Activated naive CD4-positive, alpha-beta T cell treated with anti-CD3 and anti-CD28 coated beads, Interleukin-2, amount 50 U/mL, for 24 hours (primary cell): ENCODE data around the gene RPP21.

Source experiments
- H3K27ac Mint-ChIP-seq: one replicate; pipeline ENCODE4 v1.8.0; 2021; ENCODE audit warnings: mild to moderate bottlenecking, mixed read lengths
- H3K27me3 Mint-ChIP-seq: one replicate; pipeline ENCODE4 v1.8.0; 2021; ENCODE audit warnings: mixed read lengths
- H3K36me3 Mint-ChIP-seq: one replicate; pipeline ENCODE4 v1.8.0; 2021; ENCODE audit warnings: mixed read lengths
- H3K4me1 Mint-ChIP-seq: one replicate; pipeline ENCODE4 v1.8.0; 2021; ENCODE audit warnings: mixed read lengths
- H3K4me3 Mint-ChIP-seq: one replicate; pipeline ENCODE4 v1.8.0; 2021; ENCODE audit warnings: mild to moderate bottlenecking, mixed read lengths
- H3K9me3 Mint-ChIP-seq: one replicate; pipeline ENCODE4 v1.8.0; 2021; ENCODE audit warnings: mixed read lengths

RPP21 gene

GRCh38 chr6:30325150-30325872 lies 19.6 kb upstream of the RPP21 start:
- no peaks in the 10 kb centered on the region for H3K9me3 Mint-ChIP-seq
- peak overlapping the region; percentile 96 for H3K4me3 Mint-ChIP-seq
- H3K27me3 Mint-ChIP-seq, result no peaks in the 10 kb centered on the region
- peak overlapping the region; percentile 96 for H3K27ac Mint-ChIP-seq
- peaks cover 77% of the 10 kb centered on the region for H3K4me1 Mint-ChIP-seq
- peaks cover 24% of the 10 kb centered on the region for H3K36me3 Mint-ChIP-seq

DNA sequence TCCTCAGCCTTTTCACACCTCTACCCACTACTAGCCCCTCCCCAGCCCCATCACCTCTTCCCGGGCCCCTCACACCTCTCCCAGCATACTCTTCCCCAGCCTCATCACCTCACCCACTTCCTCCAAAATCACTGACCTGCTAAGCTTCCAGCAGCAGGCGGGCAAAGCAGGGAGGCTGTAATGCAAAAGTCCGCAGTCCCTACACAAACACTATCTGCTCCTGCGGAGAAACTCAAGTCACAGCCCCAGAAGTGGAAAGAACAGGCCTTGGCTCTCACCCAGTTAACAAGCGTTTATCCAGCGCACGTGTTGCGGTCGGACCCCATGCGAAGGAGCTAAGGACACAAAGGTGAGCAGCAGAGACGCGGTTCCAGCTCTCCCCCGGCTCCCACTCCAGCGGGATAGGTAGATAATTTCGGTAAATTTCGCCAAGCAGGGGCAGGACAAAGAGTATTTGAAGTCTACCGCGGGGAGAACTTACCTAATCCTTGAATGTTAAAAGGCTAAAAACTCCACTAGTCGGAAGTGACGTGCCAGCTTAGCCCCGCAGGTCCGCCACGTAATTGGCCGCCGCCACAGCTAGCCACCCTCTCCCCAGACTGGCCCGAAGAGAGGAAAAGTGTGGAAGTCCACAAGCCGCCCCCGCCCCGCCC lies 19.0 kb upstream of the RPP21 start:
- Mint-ChIP-seq H3K4me1 (peaks cover 70% of the 10 kb centered on the region), H3K9me3 (no peaks in the 10 kb centered on the region), H3K27me3 (no peaks in the 10 kb centered on the region), H3K27ac (peak overlapping the region; percentile 96), H3K4me3 (peak overlapping the region; percentile 96), H3K36me3 (peaks cover 22% of the 10 kb centered on the region)

GRCh38 chr6:30326526-30327231 lies 18.3 kb upstream of the RPP21 start, which contains the start of gene TRIM39:
TRIM39 (plus strand) TSS chr6:30326927; CDS start chr6:30329318, 2,391 bp downstream.
- Mint-ChIP-seq H3K27ac (peak within 1 kb of the TSS; percentile 96), H3K36me3 (peaks cover 20% of the 10 kb centered on the region), H3K4me1 (peaks cover 64% of the 10 kb centered on the region), H3K4me3 (peak within 1 kb of the TSS; percentile 96), H3K27me3 (no peaks in the 10 kb centered on the region), H3K9me3 (no peaks in the 10 kb centered on the region)

DNA sequence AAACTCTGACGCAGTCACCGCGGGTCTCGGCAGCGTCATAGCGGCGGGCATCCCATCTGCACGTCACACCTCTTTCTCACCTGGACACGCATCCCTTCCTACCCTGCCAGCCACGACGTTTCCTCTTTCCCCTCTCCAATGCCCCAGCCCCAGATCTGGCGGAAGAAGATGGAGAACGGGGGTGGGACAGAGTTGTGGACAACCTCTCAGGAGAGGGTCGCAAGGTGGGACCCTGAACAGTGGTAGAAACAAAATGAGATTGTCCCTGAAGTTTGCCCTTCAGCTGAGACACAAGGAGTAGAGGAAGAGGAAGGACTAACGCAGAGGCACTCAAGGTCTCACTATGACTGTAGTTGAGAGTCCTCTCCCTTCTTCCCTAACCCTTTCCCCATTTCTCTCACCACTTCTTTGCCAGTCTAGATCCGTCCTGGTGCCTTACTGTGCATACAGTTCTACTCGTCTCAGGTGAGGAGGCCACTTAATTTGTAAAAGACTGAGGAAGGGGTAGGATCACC lies 17.7 kb upstream of the RPP21 start:
- H3K4me1 Mint-ChIP-seq, result peaks cover 57% of the 10 kb centered on the region
- H3K4me3 Mint-ChIP-seq, result peak overlapping the region; percentile 96
- H3K9me3 Mint-ChIP-seq, result no peaks in the 10 kb centered on the region
- no peaks in the 10 kb centered on the region for H3K27me3 Mint-ChIP-seq
- peaks cover 21% of the 10 kb centered on the region for H3K36me3 Mint-ChIP-seq
- peak overlapping the region; percentile 92 for H3K27ac Mint-ChIP-seq

DNA sequence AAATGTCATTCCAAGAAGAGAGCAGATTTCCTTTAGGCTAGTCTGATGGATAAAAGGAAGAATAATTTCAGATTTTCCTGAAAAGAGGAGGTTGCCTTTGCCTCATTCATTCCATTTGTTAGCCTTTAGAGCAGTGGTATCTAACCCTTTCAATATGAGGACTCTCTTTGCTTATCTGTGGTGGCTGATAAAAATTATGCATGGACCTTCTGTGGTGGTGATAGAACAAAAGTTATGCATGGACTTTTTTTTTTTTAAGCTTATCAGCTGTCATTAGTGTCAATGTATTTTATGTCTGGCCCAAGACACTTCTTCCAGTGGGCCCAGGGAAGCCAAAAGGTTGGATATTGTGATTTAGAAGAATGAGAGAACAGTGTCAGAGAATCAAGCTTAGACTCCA lies 16.6 kb upstream of the RPP21 start:
- Mint-ChIP-seq H3K36me3 (peaks cover 16% of the 10 kb centered on the region), H3K27me3 (no peaks in the 10 kb centered on the region), H3K4me3 (no peak overlapping the region), H3K27ac (no peak overlapping the region), H3K4me1 (peaks cover 46% of the 10 kb centered on the region), H3K9me3 (no peaks in the 10 kb centered on the region)

DNA sequence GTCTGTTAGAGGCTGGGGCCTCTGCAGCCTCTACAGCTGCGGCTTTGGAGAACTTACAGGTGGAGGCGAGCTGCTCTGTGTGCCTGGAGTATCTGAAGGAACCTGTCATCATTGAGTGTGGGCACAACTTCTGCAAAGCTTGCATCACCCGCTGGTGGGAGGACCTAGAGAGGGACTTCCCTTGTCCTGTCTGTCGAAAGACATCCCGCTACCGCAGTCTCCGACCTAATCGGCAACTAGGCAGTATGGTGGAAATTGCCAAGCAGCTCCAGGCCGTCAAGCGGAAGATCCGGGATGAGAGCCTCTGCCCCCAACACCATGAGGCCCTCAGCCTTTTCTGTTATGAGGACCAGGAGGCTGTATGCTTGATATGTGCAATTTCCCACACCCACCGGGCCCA lies 15.6 kb upstream of the RPP21 start:
- Mint-ChIP-seq H3K9me3 (no peaks in the 10 kb centered on the region), H3K4me3 (peak overlapping the region; percentile 15), H3K36me3 (peaks cover 15% of the 10 kb centered on the region), H3K27ac (no peak overlapping the region), H3K4me1 (peaks cover 37% of the 10 kb centered on the region), H3K27me3 (no peaks in the 10 kb centered on the region)

- H3K27ac Mint-ChIP-seq, result no peak overlapping the region
- H3K4me1 Mint-ChIP-seq, result peaks cover 21% of the 10 kb centered on the region
- H3K27me3 Mint-ChIP-seq, result no peaks in the 10 kb centered on the region
- no peaks in the 10 kb centered on the region for H3K9me3 Mint-ChIP-seq
- H3K4me3 Mint-ChIP-seq, result no peak overlapping the region
- peaks cover 20% of the 10 kb centered on the region for H3K36me3 Mint-ChIP-seq
These were observed 13.0 kb upstream of the RPP21 start for GRCh38 chr6:30331981-30332380.

GRCh38 chr6:30334075-30334783 lies 10.7 kb upstream of the RPP21 start:
- no peaks in the 10 kb centered on the region for H3K4me1 Mint-ChIP-seq
- H3K36me3 Mint-ChIP-seq, result peaks cover 19% of the 10 kb centered on the region
- H3K27me3 Mint-ChIP-seq, result no peaks in the 10 kb centered on the region

GRCh38 chr6:30340589-30341054 lies 4.3 kb upstream of the RPP21 start:
- H3K4me3 Mint-ChIP-seq, result no peak overlapping the region
- H3K27me3 Mint-ChIP-seq, result no peaks in the 10 kb centered on the region
- H3K4me1 Mint-ChIP-seq, result peaks cover 23% of the 10 kb centered on the region
- H3K9me3 Mint-ChIP-seq, result no peaks in the 10 kb centered on the region
- H3K36me3 Mint-ChIP-seq, result peaks cover 17% of the 10 kb centered on the region
- no peak overlapping the region for H3K27ac Mint-ChIP-seq

More at GRCh38 chr6:30334075-30334783, 10.7 kb upstream of the RPP21 start:
- Mint-ChIP-seq H3K27ac (no peak overlapping the region), H3K4me3 (no peak overlapping the region), H3K9me3 (no peaks in the 10 kb centered on the region)

DNA sequence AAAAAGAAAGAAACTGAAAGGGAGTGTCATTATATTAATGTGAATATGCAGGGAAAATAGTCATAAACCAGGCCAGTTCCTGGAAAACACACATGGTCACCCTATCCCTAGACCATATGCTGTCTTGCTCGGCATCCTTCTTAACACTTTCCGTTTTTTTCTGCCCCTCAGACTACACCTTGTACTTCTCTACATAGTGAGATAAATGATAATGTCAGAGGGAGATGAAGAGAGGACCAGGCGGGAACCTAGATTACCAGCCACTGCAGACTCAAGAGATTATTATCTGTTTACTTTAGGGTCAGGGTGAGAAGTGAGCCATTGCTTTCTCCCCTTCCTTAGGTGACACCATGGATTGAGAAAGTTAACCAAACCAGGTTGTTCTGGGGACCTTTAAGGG lies 3.7 kb upstream of the RPP21 start:
- H3K9me3 Mint-ChIP-seq, result no peaks in the 10 kb centered on the region
- H3K27ac Mint-ChIP-seq, result no peak overlapping the region
- no peaks in the 10 kb centered on the region for H3K27me3 Mint-ChIP-seq
- peaks cover 29% of the 10 kb centered on the region for H3K4me1 Mint-ChIP-seq
- H3K4me3 Mint-ChIP-seq, result no peak overlapping the region
- peaks cover 17% of the 10 kb centered on the region for H3K36me3 Mint-ChIP-seq

- Mint-ChIP-seq H3K4me1 (peaks cover 31% of the 10 kb centered on the region), H3K27me3 (no peaks in the 10 kb centered on the region), H3K9me3 (no peaks in the 10 kb centered on the region), H3K4me3 (no peak overlapping the region), H3K27ac (no peak overlapping the region), H3K36me3 (peaks cover 13% of the 10 kb centered on the region)
These were observed 3.2 kb upstream of the RPP21 start for GRCh38 chr6:30341728-30342127.

- Mint-ChIP-seq H3K4me3 (peak overlapping the region; percentile 90), H3K4me1 (peaks cover 44% of the 10 kb centered on the region), H3K27ac (peak overlapping the region; percentile 79), H3K36me3 (peaks cover 11% of the 10 kb centered on the region), H3K27me3 (no peaks in the 10 kb centered on the region), H3K9me3 (no peaks in the 10 kb centered on the region)
These were observed 627 bp upstream of the RPP21 start for GRCh38 chr6:30344191-30344867.

DNA sequence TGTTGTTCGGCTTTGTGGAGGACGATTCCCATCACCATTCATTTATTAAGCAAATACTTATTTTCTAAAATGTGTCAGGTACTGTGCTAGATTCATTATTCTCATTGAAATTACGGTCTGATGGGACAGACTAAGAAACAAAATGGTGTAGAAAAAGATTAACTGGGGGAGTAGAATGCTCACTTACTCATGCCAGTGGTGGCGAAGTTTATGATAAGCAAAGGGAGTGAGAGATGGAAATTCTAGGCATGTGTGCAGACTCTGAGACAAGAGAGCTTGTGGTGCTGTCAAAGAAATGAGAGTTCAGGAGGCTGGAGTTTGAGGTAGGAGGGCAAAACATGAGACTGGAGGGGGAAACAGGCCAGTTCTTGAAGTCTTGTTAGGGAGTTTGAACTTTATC lies 896 bp downstream of the RPP21 start:
- Mint-ChIP-seq H3K27me3 (no peaks in the 10 kb centered on the region), H3K9me3 (no peaks in the 10 kb centered on the region), H3K4me3 (peak overlapping the region; percentile 90), H3K36me3 (peaks cover 9% of the 10 kb centered on the region), H3K4me1 (peaks cover 47% of the 10 kb centered on the region), H3K27ac (peak overlapping the region; percentile 82)

- H3K9me3 Mint-ChIP-seq, result no peaks in the 10 kb centered on the region
- no peak overlapping the region for H3K27ac Mint-ChIP-seq
- H3K36me3 Mint-ChIP-seq, result peaks cover 5% of the 10 kb centered on the region
- peaks cover 3% of the 10 kb centered on the region for H3K27me3 Mint-ChIP-seq
- H3K4me1 Mint-ChIP-seq, result peaks cover 47% of the 10 kb centered on the region
- no peak overlapping the region for H3K4me3 Mint-ChIP-seq
These were observed 4.0 kb downstream of the RPP21 start for GRCh38 chr6:30348957-30349356.
